Measurements from ENCODE around the gene ASTN2. TPM values are rescaled to one million over a fixed set of nuclear protein-coding genes. Genes with fewer than 3 reads are reported as not detected.
A peak's percentile ranks its signal among the peaks of the same experiment; 100 is the strongest.

The ASTN2 gene
- total RNA-seq, 1 donor from 2014 or later: 7.9 TPM

DNA sequence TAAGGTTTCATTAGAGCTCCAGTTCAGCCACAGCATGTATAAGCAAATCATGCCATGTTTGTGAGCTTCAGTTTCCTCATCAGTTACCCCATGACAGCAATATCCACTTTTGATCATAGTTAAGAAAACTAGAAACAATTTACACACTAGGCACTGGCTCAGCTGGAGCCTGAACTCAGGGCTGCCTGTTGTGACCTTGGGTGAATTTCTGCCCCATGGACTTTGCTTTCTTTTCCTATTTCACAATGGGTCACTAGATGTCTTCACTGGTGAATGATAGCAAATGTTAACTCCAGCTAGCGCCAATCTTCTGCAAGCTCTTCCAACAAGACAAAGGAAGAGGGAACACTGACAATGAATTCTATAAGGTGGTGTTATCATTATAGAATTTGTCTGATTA is 961.1 kb downstream of the ASTN2 start:
- no peak for DNase-seq

DNA sequence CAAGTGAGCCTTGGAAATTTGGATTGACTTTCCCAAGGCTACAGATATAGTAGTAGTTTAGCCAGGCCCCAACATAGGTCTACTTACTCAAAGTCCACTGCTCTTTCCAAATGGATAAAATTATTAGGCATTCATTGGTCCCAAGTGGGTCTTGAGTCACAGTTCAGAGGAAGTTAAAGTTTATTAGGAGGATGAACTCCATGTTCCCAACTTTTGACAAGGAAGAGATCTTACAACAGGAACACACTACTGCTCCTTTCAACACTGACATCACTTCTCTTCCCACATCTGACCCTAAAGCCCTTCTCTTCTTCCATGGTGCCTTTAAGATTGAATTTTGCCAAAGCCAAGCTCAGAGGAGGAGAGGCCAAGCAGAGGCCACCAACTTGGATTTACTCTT is 962.2 kb downstream of the ASTN2 start:
- DNase-seq: no peak

DNA sequence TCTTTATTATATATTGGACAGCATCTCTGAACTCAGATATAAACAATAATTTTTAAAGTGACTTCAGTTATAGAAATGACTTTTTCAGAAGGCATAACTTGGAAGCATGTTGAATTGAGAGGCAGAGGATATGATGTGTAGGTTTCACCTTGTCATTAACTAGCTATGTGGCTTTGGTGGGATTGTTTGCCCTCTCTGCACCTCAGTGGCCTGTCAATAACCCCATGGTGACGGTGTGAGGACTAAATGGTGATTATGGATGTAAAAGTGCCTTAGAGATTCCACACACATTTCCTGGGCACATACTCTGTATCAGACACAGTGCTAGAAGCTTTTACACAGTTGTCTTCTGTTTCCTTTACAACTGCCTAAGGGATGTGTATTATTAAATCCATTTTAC is 962.6 kb downstream of the ASTN2 start:
- no peak for DNase-seq

DNA sequence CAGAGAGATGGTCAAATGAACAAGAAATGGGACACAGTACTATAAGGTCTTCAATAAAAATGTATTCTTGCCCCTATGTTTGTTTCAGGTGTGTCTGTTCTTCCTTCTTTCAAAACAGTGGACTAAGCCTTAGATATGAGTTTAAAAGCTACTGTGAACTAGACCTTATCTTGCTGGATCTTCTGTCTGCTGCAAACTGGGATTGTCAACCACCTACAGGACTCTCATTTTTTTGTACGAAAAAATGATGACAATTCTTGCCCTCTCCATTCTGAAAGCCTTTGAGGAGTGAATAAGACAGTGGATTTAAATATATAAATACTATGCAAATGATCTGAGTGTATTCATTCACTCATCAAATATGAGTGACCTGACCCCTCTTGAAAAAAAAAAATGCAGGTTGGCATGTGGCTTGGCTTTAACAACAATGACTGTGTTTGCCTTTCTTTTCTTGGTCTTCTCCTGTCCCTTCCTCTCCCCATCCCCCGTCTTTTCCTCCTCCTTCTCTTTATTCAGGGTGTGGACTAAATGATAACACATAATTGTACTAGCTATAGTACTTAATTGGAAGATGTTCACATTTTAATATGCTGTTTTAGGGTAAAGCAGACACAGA is 963.2 kb downstream of the ASTN2 start:
- DNase-seq: no peak

DNA sequence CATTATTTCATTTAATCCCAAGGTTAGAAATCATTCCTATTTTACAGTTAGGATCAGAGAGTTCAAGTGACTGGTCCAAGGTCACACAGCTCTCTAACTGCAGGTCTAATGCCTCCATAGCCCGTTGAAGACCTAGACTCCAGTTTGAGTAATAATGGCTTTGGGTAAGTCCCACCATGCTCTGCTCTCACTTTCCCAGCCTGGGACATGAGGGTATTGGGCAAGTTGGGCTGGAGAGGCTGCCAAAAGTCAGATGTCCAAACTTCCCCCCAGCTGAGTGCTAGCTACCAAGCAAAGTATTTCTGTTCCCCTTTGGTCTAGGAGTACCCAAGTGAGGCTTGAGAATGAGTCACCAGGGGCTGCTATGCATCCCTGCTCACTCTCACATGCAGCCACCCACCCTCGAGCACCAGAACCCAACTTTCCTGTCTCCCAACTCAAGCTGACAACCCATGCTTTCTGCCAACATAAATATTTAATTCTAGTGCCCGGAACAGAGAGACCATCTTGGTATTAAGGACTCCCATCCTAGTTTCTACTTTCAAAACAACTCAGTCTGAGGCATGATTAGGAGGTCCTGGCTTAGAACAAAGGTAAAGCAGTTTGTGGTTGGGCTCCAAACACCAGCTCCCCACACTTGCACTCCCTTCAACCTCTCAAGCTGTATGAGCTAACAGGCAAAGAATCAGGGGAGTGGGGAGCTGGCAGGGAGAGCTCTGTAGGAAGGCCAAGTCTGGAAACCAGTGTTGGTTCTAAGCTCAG is 964.3 kb downstream of the ASTN2 start:
- DNase-seq: peak; percentile 56

DNA sequence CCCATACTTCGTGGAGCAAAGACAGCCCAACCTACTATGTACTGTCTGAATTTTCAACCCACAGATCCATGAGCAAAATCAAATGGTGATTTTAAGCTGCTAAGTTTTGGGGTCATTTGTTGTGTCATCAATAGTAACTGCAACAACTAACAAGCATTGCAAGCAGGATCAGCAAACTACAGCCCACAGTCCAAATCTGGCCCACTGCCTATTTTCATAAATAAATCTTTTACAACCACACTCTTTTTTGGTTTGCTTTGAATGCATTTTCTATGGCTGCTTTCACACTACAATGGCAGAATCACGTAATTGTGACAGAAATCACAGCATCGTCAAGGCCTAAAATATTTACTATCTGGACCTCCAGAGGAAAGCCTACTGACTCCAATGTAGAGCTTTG is 964.9 kb downstream of the ASTN2 start:
- DNase-seq: no peak

DNA sequence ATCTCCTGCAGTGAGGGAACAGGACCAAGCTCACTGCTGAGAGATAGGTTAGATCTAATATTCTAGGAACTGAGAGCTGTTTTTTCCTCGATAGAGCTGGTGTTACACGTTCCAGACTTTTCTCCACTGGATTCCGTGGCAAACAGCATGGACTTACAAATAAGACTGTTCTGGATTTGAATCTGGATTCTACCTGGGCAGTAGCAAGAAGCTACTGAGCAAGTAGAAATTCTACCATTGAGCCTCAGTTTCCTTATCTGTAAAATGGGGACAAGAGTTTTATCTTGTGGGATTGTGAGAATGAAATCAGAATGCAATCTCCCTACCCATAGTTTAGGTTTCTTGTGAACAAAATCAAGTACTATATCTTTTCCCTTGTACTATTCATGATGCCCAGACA is 966.4 kb downstream of the ASTN2 start:
- no peak for DNase-seq

DNA sequence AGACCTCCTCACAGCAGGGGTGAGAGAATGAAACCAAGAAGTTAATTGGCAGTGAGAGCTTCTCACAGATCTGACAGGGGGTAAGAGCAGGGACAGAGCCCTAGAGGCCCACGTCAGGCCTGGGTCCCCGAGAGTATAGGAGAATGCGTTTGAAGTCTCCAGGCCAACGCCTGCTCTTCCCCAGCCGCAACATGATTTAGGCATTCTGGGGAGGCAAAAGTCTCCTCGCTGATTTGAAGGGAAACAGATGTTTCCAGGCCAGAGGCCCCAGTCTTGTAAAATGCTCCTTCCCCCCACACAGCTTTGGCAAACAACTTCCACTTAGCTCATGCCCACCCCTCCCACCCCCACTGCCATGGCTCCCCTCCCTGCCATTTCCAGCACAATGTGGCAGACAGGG is 966.9 kb downstream of the ASTN2 start:
- DNase-seq: peak; percentile 40

DNA sequence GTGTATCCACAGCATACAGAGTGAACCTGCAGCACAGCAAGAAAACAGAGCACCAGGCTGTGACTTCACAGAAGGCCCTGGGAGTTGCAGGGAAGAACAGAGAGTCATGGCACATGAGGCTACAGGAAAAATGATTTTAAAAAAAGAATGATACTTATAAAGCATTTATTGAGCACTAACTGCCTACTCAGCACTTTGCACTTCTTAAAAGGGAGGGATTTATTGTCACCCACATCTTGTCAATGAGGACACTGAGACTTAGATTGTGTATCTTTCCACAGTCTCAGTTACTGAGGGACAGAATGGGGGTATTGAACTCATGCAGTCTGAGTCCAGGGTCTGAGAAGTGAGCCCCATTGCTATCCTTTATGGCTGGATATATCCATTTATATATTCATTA is 972.3 kb downstream of the ASTN2 start:
- no peak for DNase-seq

DNA sequence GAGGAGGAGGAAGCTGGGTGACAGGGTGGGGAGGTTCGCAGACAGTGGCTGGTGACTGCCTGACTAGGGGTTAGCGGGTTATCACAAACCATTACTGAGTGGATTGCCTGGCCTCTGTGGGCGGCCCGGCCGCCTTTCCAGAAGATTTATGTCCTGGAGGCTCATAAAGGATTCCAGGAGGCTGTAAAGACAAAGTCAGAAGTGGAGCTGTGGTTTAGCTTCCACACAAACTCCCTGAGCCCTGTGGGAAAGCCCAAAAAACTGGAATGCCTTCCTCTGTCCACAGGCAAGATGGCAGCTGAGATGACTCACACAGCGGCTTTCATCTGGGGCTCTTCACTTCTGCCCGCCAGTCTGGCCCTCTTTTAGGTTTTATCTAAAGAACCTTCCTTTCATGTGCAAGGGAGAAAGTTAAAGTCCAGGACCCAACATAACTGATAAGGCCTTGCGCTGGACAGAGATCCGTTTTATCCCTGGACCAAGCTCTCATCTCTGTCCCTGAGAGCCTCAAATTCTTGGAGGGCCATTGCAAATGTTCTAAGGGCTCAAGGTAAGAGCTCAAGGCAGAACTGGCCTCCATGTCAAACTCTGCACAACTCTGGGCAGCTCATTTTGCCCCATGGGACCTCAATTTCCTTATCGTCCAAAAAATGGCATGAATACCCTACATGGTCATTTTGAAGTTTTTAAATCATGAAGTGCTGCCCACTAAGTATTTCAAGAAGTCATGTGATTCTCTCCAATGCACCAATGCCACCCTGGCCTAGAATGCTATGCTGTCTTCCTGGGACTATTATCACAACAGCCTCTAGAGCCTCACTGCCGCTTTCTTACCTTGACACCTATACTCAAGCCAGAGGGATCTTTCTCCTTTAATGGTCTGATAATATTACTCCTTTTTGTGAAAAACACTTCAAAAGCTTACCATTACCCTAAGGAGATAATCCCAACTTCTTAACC is 977.2 kb downstream of the ASTN2 start:
- DNase-seq: no peak

DNA sequence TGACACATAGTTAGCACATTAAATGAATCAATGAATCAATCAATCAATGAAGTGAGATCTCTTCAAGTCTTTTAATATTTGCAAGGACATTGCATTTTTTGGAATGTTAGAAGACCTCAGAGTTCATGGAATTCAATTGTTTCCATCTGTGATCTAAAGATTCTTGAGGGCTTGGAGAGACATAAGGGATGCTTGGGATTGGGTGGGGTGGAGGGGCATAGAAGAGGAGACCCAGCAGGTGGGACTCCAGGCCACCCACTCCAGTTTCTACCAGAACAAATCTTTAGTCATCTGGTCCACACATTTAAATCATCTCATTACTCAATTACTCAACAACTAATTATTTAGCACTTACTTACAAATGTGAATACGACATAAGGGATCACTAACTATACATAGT is 978.7 kb downstream of the ASTN2 start:
- no peak for DNase-seq

DNA sequence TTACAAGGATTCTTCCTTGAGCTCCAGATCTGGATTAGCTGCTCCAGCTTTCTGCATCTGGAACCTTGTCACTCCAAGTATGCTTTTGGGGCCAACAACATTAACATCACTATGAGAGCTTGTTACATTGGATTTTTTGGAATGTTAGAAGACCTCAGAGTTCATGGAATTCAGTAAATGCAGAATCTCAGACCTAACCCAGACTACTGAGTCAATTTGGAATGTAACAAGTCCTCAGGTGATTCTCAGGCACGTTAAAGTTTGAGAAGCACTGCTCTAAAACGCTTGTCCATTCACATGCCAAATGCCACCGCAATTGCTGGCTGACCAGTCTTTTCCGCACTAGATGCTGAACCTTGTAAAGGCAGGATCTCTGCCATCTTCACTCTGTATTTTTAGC is 979.2 kb downstream of the ASTN2 start:
- no peak for DNase-seq

DNA sequence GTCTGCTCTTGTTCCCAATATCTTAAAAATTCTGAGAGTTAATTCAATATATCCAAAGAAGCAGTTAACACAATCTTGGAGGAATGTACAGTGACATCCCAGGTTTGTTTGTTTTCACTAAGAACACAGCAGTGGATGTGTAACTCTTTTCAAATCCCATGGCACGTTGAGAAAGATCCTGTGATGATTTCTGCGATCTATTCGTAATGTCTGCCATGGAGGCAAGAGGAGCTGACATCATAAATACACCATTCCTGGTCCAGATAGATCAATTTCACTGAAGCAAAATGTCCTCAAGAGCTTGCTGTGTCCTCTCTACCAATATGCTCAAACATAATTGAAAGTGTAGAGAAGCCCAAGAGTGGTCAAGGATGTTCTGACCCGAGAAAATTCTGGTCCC is 980.5 kb downstream of the ASTN2 start:
- DNase-seq: no peak

DNA sequence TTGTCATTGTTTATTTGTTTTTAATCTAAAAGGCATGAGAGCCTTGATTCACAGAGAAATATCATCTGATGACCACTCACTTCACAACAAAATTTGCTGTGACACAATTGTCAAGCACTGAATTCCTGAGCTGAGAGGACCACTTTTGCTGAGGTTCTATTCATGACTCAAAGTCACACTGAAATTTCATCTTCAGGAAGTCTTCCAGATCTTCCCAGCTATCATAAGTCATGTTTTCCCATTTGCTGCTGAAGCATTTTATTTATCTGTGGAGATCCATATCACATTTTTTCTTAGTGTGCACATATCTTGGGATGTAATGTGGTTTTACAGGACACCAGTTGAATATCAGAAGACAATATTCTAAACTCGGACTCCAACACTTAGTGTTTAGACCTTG is 982.8 kb downstream of the ASTN2 start:
- no peak for DNase-seq

DNA sequence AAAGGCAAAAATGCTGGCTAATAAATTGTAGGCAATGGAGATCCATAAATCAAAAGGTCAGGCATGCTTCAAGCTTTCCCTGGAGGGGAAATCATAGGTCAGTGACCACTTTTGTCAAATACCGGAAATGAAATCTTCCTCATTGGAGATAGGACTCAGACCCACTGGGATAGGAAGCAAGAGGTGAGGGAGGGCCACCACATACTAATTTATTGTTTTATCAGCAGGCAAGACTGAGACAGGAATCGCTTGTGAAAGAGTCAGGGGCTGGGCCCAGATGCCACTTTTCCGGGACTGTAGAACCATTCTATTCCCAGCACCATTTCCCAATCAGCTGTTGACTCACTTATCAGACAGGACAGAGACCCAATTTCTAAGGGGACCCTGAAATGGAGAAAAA is 984.0 kb downstream of the ASTN2 start:
- no peak for DNase-seq

DNA sequence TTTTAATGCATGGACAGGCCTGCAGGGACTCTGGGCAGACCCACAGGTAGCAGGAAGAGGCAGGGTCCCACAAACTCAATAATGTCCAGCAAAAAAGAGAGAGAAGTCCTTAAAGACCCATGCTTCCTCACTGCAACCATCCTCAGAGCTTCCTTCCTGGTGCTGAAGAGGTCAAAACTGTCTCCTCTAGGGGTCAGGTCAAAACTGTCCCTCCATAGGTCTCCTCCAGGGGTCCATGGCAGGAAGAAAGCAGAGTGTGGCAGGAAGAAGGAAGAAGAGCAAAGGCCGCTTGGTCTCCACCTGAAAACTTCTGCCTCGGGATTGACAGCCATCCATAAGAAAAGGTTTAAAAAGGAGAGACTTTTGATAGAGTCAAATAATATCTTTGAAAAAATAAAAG is 989.6 kb downstream of the ASTN2 start:
- DNase-seq: no peak

DNA sequence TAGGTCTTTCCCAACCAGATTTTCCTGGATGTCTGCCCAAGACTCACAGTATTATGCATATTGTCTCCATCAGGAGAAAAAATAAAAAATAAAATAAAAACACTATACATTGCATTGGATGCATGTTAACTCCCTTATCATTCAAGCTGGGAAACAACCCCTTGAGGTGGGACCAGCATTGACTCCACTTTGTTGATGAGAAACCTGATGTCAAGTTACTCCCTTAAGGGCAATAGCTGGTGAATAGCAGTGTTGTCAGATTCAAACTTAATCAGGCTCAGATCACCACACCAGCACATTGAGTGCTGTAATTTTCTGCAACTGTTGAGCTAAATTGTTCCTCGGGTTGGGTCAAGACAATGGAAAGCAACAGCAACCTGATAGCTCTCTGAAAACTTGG is 991.7 kb downstream of the ASTN2 start:
- DNase-seq: no peak

DNA sequence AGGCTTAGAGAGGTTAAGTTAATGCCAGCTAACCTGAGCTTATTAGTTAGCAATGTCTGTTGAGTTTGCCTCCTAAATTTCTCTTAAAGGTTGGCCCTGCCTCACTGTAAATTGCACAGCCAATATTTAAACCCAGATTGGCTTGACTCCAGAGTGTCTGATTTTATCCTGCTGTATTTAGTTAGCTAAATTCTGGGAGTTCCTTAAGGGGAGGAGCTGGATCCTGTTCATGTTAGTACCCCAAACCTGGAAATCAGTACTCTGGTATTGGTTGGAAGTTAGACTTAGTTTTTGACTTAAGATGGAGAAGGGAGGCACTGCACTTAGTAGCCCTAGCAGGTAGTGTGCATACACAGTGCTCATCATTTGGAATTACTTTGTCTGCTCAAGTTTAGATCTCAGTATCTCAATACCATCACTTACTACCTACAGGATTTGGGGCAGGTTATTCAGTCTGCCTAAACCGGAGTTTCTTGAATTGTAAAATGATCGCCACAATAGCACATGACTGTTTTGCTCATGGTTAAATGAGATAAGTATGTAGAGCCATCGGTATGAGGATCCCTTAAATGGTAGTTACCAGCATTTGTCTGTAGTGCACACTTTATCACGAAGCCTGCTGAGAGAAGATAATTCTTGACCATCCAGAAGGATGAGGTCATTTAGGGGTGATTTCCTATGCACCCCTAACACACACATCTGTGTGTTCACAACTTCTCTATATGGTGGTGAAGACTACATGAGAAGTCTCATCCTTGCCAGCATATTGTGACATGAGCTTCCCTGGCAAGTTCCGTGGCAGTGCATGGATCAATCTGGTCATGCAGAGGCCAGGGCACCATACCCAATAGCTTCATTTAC is 992.5 kb downstream of the ASTN2 start:
- no peak for DNase-seq

DNA sequence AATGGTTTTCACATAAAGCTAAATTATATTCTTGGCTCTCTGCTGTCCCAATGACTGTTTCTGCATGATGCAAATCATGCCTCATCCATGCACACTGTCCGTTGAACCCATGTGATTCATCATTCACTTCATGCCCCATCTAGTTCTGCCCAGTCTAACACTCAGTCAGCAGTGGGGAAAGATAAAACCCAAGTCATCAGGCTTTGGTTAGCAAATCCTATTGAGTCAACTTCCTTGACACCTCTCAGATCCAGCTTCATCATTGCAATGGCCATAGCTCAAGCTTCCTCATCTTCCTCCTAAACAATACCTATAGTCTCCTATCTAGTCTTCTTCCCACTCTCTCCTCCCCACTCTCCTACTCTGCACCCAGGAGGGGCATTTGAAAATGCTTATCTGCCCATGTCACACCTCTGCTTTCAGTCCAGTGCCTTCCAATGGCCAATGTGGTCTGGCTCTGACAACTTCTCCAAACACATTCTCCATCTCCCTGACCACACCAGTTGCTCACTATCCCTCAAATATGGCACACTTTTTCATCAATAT is 993.8 kb downstream of the ASTN2 start:
- DNase-seq: no peak

DNA sequence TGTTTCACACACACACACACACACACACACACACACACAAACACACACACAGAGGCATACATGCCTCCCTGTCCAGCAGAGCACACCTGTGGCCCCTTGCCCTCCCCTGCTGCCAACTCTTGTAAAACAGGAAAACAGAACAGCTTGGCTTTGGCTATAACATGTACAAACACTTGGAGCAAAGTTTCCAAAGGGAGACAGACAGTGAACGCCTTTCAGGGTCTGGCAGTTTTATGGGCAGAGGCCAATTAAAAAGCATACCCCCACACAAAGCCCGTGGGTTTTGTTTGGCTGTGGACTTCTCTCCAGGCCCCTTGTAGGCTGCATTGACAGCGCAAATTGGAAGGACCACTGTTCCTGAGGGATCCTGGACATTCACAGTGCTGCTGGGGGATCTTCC is 995.7 kb downstream of the ASTN2 start:
- DNase-seq: no peak

DNA sequence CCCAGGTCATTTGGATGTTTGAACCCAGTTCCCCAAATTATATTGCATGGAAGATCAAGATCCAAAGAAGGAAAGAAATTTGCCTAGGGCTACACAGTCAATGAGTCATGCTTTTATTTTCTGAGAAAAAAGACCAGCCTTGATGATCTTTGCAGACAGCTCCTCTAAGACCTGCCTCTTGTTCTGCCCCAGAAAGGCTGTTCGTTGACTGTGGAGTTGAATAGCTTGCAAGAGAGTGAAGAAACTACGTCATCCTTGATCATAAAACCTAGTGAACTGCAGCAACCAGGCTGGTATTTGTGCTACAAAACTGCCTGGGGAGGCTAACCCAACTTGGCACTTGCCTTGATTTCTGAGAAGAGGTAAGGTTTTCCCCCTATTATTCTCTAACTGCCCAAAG is 997.4 kb downstream of the ASTN2 start:
- no peak for DNase-seq

DNA sequence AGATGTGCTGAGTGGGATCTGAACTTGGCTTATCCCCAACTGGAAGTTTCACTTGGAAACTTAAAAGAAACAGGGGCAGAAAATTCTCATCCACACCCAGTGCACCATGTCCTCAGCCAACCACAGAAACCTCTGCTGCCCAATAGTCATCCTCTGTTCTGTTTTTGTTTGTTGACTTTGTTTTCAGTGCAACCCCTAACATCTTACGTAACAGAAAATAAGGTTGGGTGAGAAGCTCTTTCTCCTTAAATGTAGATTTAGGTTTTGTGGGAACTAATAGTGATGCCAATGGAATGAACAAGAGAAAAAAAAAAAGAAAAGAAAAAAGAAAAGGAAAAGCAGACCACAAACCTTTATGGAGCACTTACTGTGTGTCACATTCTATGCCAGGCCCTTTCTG is 998.4 kb downstream of the ASTN2 start:
- DNase-seq: no peak

All from tongue (tissue), 2 donors.